GM18507 (cell line): ENCODE data around the gene PIK3R6.

ENCODE experiments used
- DNase-seq: peaks from one replicate; pipeline ENCODE4 v3.0.0; 2011; ENCODE audit warnings: low read depth; ENCODE audit not compliant: insufficient read length; ENCODE audit errors: extremely low spot score
- FAIRE-seq: peaks from 2 replicates; lab custom pipeline; 2011; peaks lifted over from hg19 to GRCh38; lab: Jason Lieb, UNC

Gene PIK3R6

DNA sequence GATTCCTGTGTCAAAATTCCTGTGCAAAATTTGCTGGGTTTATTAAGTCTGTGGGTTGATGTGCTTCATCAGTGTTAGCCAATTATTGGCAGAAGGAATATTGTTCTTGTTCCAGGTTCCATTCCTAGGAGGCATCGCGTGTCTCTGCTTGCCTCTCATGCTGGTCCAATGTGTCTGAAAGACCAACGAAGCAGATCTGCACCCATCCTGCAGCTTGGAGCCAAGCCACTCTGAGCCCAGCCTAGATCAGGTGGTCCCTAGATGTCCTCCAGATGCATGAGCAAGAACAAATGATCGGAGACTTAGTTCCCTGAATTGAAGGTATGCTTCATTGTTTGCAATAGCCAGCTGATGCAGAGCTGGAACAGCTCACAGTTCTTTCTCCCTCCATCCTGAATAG is 10.5 kb upstream of the PIK3R6 start:
- no peak for DNase-seq
- no peak for FAIRE-seq

GRCh38 chr17:8875957-8876356 is 8.5 kb upstream of the PIK3R6 start:
- FAIRE-seq (no peak), DNase-seq (no peak)

DNA sequence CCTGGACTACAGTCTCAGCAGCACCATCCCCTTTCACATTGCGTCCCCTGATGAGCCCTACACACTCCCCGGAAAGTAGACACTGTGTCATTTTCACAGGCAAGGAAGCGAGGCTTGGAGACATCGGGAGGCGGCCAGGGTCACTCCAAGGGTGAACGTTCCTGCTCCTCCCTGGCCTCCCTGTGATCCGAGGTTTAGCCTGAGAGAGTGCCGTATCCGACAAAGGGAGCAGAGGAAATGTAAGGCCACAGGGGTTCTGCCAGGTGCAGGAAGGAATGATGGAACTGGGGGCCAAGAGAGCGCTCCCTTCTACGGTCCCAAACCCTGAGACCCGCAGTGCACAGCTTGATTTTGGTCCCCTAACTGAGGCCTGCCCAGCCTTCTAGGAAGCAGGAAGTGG is 8.0 kb upstream of the PIK3R6 start:
- DNase-seq: no peak
- FAIRE-seq: no peak

- no peak for DNase-seq
- FAIRE-seq: no peak
These were observed 6.6 kb upstream of the PIK3R6 start for GRCh38 chr17:8873801-8874715.

DNA sequence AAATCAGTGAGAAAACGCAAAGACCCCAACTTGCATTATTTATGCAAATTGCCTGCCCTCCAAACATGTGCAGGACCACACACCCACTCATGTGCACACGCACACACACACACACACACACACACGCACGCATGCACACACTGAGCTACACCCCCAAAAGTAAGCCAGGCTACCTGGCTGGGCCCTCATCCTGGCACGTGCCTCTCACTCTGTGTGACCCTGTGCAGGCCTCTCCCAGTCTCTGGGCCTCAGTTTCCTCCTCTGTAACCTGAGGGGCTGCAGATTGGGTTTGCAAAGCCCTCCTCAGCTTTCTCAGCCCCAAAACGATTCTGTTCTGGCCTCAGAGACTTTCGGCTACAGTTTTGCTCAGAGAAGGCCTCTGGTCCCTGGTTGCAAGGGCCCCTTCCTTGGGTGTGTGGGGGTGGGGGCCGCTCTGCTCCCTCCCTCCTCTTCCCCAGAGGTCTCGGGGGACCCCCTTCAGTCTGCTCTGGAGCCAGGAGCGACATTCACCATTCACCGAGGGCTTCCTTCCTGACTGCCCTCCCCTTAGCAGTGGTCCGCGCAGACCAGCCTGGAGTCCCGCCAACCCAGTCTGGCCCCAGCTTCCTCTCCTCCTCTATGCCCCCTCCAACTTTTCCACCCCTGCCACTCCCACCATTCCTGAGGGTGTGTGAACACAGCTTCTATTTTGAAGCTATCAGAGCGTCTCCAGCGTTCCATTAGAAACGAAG is 5.4 kb upstream of the PIK3R6 start:
- DNase-seq: no peak
- no peak for FAIRE-seq

DNA sequence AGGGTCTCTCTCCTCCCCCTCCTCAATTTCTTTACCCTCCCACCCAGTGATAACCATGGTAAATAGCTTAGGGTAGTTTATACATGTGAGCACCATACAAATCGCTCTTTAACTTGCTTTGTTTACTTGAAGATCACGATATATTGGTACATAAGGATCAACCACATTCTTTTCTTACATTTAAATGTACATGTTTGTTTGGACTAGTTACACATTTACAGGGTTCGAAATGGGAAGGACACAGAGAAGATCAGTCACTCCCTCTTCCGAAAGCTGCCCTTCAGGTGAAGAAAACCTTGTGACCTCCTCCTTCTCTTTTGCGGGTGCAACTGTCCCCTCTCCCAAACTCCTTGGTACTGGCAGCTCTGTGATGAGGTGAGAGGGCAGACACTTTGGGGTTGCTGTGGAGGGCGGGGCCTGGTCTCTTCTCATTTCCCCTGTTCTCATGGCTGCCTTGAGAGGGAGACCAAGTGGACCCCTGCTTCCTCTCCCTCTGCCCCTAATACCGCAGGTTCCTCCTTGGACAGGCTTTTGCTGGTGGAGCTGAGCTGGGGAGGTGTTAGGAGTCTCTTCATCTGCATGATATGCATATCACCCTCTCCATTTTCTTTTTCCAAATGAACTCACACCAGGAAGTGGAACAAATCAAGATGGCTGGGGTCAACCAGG is 4.7 kb upstream of the PIK3R6 start:
- DNase-seq (no peak), FAIRE-seq (peak; percentile 5)

- DNase-seq (no peak), FAIRE-seq (no peak)
These were observed 3.7 kb upstream of the PIK3R6 start for GRCh38 chr17:8871081-8871581.

DNA sequence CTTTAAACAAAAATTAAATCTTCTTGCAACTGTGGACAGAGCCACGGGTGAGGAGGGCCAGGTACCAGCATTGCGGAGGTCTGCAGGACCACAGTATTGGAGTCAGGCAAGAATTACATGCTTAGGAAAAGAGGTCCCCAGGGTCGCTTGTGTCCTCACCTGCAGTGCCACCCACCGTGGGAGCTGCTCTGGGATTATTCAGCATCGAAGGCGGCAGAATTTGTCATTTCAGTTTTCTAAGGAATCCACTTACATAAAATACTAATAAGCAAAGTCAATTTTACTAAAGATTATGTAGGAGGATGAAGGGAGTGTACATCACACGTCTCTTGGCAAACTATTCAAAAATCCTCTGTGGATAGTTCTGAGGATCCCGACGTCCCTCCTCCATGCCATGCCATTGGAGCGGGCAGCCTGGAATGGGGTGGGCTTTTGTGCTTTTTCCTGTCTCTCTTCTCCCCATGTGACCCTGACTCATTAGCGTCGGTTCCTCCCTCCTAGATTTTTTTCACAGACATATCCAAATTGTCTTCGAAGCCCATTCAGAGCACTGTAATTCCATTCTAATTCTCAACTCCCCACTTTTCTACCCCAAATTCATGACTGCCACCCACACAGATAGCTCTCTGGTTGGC is 3.0 kb upstream of the PIK3R6 start:
- DNase-seq (no peak), FAIRE-seq (no peak)

- DNase-seq: no peak
- no peak for FAIRE-seq
These were observed 1.8 kb upstream of the PIK3R6 start for GRCh38 chr17:8869114-8869815.

- no peak for DNase-seq
- FAIRE-seq: no peak
These were observed 1.1 kb upstream of the PIK3R6 start for GRCh38 chr17:8868529-8868951.

DNA sequence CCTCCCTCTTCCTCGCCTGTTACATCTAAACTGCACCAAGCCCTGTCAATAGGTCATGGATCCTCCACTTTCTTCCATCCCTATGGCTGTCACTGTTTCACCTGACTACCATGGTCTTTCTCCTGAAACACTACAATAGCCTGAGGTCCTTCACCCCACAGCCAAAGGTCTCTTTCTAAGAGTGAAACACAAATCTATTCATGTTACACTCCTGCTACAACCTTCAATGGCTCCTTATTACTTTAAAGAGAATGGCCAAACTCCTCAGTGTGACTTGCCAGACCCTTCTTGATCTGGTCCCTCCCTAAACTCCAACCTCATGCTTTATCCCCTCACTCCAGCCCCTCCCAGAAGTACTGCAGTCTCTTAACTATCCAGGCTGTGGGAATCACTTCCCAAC is 618 bp upstream of the PIK3R6 start:
- FAIRE-seq (no peak), DNase-seq (no peak)

DNA sequence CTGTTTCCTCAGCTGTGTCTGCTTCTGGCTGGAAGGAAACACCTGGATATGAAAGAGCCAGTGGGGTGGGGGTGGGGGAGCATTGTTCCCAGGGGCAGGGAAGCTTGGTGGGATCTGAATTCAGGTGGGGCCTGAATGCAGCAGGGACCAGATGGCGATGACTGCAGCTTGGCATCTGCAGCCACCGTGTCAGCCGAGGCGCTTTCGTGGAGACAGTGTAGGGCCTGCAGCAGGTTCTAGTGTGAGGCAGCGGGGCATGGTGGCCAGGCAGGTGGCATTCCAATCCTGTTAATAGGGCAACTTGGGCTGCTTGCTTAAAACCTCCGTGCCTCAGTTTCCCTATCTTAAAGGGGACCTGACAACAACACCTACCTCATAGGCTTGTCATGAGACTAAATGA is 1.7 kb downstream of the PIK3R6 start:
- FAIRE-seq (no peak), DNase-seq (no peak)

GRCh38 chr17:8865385-8865784 is 2.1 kb downstream of the PIK3R6 start:
- no peak for DNase-seq
- FAIRE-seq: no peak

GRCh38 chr17:8862213-8863056 is 5.0 kb downstream of the PIK3R6 start:
- FAIRE-seq: peak; percentile 71
- no peak for DNase-seq

DNA sequence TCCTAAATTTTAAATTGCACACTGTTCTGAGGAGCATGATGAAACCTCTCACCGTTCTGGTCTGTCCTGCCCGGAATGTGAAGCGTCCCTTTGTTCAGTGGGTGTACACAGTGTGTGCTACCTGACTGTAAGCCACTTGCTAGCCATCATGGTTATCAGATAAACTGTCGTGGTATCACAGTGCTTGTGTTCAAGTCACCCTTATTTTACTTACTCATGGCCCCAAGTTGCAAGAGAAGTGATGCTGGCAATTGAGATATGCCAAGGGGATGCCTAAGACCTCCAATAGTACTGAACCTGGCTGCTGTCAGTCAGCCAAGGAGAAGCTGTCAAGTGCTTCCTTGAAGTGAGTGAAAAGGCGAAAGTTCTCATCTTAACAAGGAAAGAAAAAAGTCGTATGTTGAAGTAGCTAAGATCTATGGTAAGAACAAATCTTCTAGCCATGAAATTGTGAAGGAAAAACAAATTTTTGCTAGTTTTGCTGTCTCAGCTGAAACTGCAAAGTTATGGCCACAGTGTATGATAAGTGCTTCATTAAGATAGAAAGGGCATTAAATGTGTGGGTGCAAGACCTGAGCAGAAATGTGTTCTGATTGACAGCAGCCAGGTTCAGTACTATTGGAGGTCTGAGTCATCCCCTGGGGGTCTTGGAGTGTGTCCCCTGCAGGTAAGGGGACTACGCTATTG is 5.8 kb downstream of the PIK3R6 start:
- DNase-seq (no peak), FAIRE-seq (no peak)

DNA sequence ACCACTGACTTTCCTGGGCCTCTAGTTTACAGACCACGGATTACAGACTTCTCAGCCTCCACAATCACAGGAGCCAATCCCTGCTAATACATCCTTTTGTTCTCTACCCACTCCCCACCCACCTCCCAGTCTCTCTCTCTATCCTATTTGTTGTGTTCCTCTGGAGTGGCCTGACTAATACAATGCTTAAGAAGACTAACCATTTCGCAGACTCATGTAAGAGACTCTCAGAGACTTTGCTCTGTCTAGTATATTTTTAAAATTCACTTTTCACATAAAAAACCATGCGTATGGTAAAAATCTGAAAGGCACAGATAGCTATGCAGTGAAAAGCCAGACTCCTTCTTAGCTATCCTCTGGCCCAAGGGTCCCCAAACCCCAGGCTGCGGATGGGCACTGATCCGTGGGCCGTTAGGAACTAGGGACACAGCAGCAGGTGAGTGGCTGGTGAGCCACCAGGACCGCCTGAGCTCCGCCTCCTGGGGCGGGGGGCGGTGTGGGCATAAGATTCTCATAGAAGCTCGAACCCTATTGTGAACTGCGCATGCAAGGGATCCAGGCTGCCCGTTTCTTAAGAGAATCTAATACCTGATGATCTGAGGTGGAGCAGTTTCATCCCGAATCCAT is 7.6 kb downstream of the PIK3R6 start:
- no peak for DNase-seq
- FAIRE-seq: no peak

DNA sequence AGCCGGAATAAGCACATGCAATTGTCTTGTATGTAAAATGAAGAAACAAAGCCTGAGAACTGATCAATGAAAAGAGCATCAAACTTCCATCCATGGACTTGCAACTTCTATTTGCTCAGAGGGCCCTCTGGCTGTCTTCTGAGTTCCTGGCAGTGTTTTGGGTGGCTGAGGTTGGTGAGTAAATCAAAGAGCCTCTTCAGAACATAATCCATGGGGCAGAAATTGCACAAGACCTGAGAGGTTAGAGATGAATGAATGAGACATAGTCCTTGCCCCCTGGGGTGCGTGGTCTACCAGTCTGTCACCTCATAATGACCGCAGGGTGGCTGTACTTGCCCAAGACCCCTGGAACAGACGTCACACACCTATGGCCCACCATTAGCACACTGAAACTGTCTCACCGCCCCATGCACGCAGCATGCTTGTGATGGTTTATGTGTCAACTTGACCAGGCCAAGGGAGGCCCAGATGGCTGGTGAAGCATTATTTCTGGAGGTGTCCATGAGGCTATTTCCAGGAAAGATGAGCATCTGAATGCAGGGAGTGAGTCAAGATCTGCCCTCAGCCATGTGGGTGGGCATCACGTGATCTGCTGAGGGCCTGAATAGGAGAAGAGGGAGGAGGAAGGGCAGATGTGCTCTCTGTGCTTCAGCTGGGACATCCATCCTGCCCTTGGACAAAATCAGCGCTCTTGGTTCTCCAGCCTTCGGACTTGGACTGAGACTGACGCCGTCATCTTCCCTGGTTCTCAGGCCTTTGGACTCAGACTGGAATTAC is 8.3 kb downstream of the PIK3R6 start:
- DNase-seq: no peak
- peak; percentile 87 for FAIRE-seq
